Astrocyte of the spinal cord (primary cell): Measurements from ENCODE around the gene R3HDM4.
"Not testable (repeated sequence)": the region's sequence is repeated elsewhere in the genome, so short reads cannot be mapped to it uniquely, and the experiment has no call there.

Experiments used
- DNase-seq: peaks from one replicate; pipeline ENCODE4 v3.0.0; 2011; ENCODE audit warnings: low read depth, low spot score
- H3K4me3 ChIP-seq: 2 replicates; pipeline ENCODE4 v1.5.1; 2011; ENCODE audit warnings: low read depth, mild to moderate bottlenecking, low read length, moderate library complexity
- in situ Hi-C: cut with HindIII; loops from 2 replicates; pipeline ENCODE4 v1.10.0; 2017; ENCODE audit warnings: low sequenced_read_pairs
- TF ChIP-seq, protein P1 (sequence below): IDR thresholded peaks from 2 replicates; pipeline ENCODE4 v1.5.1; 2012; ENCODE audit warnings: low read depth, mild to moderate bottlenecking, low read length, inconsistent platforms

R3HDM4 gene

DNA sequence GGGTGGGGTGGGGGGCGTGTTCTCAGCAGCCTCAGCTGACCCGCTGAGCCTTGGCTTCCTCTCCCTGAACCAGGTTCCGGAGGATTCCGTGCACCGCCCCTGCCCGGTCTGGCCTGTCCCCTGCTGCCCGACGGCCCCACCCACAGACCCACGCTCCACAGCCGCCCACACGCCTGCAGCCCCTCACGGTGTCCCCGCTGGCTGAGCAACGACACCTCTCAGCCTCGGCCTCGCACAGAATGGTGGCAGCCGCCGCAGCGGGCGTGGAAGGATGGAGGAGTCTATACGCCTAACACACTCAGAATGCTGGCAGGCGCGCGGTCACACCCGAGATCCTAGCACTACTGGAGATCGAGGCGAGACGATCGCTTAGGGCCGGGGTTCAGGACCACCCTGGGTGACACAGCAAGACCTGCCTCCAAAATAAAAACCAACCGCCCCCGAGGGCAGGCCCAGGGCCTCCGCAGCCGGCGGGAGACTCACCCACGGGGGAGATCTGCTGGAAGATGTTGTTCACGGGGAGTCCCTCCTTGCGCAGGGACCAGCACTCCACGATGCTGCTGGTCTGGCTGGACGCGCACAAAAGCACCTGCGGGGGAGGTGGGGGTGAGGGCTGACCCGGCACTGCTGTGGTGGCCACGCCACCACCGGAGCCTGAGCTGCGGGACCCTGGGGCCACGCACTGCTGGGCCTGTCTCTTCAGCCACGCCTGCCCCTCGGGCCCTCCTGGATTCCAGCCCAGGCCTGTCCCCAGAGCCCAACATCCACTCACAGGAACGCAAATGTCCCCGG is 28.4 kb downstream of the R3HDM4 start:
- in situ Hi-C loops, result no loop called here
- TF ChIP-seq, protein P1, sequence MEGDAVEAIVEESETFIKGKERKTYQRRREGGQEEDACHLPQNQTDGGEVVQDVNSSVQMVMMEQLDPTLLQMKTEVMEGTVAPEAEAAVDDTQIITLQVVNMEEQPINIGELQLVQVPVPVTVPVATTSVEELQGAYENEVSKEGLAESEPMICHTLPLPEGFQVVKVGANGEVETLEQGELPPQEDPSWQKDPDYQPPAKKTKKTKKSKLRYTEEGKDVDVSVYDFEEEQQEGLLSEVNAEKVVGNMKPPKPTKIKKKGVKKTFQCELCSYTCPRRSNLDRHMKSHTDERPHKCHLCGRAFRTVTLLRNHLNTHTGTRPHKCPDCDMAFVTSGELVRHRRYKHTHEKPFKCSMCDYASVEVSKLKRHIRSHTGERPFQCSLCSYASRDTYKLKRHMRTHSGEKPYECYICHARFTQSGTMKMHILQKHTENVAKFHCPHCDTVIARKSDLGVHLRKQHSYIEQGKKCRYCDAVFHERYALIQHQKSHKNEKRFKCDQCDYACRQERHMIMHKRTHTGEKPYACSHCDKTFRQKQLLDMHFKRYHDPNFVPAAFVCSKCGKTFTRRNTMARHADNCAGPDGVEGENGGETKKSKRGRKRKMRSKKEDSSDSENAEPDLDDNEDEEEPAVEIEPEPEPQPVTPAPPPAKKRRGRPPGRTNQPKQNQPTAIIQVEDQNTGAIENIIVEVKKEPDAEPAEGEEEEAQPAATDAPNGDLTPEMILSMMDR, result no peak

DNA sequence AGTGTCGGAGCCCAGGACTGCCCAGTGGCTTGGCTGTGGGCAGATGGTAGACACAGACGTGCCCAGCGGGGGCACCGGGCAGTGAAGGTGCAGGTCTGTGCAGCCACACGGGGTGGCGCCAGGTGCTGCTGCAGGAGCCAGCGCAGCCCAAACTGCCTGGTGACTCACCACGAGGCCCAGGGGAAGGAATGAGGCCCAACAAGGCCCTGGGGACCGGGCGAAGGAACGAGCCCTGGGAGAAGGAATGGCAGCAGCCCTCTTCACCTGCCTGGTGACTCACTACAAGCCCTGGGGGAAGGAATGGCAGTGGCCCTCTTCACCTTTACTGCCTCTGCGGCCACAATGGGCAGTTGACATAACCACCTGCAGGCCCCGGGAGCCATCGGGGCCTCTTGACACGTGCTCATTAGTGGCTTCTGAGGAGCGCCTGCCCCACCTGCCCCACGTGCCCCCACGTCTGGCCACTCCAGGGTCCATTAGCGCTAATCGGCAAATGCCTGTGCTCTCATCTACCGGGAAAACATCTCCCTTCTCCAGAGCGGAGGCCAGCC is 29.3 kb downstream of the R3HDM4 start:
- in situ Hi-C loops, result no loop called here
- TF ChIP-seq, protein P1, result no peak
- H3K4me3 ChIP-seq, result no peak overlapping the region
- DNase-seq, result no peak

More for the DNA sequence above, 28.4 kb downstream of the R3HDM4 start:
- H3K4me3 ChIP-seq, result no peak overlapping the region
- DNase-seq, result no peak

DNA sequence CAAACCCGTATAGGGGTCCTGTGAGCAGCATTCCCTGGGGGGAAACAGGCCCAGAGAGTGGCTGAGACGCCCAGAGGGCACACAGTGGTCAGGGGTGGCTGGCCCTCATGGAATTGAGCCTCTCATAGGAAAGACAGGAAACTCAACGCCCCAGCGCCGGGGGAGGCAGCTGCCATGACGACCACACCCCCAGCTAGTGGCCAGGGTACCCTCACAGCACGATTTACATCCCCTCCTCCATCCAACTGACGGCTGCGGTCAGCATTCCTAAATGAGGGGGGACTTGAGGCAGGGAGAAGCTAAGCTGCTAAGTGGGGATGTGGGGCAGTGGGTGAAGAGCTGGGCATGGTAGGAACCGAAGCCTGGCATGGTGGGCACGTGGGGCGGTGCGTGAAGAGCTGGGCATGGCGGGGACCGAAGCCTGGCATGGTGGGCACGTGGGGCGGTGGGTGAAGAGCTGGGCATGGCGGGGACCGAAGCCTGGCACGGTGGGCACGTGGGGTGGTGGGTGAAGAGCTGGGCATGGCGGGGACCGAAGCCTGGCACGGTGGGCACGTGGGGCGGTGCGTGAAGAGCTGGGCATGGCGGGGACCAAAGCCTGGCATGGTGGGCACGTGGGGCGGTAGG is 30.0 kb downstream of the R3HDM4 start:
- no peak overlapping the region for H3K4me3 ChIP-seq
- TF ChIP-seq, protein P1, result no peak
- DNase-seq, result no peak
- in situ Hi-C loops, result no loop called here

DNA sequence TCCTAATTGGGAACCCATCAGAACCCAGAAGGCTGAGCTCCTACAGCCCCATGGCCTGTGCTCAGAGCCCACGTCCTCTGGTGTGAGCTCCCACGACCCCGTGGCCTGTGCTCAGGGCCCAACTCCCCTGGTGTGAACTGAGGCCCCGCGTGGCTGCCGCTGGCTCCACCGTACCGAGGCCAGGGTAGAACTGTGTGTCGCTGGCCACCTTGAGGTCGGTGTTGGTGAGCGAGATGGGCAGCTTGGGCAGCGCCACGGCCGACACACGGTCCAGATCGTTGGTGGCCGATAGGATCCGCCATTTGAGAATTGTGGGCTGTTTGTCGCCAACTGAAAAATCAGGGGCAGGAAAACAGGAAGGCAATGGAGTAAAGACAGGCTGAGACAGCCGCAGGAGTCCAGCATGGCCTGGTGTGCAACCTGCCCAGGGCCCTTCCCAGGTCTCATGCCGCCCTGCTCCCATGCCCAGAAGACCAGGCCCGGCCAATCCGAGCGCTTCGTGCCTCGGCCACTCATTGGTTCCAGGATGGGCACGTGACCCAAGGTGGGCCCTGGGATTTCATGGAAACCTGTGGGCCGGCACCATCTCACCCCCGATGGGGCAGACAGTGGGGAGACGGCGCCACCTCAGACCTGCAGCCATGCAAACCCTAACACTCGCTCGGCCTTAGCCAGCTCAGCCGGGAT is 31.5 kb downstream of the R3HDM4 start:
- DNase-seq, result no peak
- no peak overlapping the region for H3K4me3 ChIP-seq
- TF ChIP-seq, protein P1, result no peak
- in situ Hi-C loops, result no loop called here

DNA sequence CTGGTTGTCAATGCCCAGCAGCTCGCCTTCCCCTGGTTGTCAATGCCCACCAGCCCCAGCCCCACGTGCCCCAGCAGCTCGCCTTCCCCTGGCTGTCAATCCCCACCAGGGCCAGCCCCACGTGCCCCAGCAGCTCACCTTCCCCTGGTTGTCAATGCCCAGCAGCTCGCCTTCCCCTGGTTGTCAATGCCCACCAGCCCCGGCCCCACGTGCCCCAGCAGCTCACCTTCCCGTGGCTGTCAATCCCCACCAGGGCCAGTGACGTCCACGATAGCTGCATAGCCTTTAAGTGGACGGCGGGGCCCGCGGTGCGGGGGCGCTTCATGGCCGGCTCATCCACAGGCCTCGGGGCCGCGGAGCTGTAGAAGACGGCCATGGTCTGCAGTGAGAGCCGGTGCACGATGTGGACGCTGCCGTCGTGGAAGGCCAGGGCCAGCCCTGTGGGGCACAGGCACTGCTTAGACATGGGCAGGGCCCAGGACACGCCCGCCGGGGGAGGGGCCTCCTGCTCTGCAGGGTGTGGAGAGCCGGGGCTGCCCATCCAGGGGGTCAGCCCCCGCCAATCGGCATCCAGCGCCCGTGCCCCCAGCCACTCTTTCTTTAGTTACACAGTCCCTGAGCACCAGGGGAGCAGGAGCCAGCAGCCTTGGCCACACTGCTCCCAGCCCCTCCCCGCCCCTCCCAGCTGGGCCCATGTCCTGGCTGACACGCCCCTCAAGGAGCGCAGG is 33.1 kb downstream of the R3HDM4 start:
- TF ChIP-seq, protein P1, result no peak
- in situ Hi-C loops, result no loop called here
- no peak for DNase-seq
- no peak overlapping the region for H3K4me3 ChIP-seq

DNA sequence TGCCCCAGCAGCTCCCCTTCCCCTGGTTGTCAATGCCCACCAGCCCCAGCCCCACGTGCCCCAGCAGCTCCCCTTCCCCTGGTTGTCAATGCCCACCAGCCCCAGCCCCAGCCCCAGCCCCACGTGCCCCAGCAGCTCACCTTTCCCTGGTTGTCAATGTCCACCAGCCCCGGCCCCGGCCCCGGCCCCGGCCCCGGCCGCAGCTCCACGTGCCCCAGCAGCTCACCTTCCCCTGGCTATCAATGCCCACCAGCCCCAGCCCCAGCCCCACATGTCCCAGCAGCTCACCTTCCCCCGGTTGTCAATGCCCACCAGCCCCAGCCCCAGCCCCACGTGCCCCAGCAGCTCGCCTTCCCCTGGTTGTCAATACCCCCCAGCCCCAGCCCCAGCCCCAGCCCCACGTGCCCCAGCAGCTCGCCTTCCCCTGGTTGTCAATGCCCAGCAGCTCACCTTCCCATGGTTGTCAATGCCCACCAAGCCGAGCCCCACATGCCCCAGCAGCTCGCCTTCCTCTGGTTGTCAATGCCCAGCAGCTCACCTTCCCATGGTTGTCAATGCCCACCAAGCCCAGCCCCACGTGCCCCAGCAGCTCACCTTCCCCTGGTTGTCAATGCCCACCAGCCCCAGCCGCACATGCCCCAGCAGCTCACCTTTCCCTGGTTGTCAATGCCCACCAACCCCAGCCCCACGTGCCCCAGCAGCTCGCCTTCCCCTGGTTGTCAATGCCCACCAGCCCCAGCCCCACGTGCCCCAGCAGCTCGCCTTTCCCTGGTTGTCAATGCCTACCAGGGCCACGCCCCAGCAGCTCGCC is 34.1 kb downstream of the R3HDM4 start:
- H3K4me3 ChIP-seq, in situ Hi-C loops, DNase-seq: not testable (repeated sequence)

DNA sequence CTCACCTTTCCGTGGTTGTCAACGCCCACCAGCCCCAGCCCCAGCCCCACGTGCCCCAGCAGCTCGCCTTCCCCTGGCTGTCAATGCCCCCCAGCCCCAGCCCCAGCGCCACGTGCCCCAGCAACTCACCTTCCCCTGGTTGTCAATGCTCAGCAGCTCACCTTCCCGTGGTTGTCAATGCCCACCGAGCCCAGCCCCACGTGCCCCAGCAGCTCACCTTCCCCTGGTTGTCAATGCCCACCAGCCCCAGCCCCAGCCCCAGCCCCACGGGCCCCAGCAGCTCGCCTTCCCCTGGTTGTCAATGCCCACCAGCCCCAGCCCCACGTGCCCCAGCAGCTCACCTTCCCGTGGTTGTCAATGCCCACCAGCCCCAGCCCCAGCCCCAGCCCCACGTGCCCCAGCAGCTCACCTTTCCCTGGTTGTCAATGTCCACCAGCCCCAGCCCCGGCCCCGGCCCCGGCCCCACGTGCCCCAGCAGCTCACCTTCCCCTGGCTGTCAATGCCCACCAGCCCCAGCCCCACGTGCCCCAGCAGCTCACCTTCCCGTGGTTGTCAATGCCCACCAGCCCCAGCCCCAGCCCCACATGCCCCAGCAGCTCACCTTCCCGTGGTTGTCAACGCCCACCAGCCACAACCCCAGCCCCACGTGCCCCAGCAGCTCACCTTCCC is 34.9 kb downstream of the R3HDM4 start:
- H3K4me3 ChIP-seq, in situ Hi-C loops, DNase-seq: not testable (repeated sequence)
